Neural progenitor cell (in vitro differentiated cells): Measurements from ENCODE around the gene PRKCA.

ENCODE experiments used
- EZH2phosphoT487 ChIP-seq: fragments of 200-600 bp; sonication (generic); IDR thresholded peaks from 2 replicates; pipeline ENCODE4 v1.6.1; 2017; ENCODE audit warnings: antibody characterized with exemption
- TF ChIP-seq, protein P1 (sequence below): fragments of 200-600 bp; sonication (generic); IDR thresholded peaks from 2 replicates; pipeline ENCODE4 v1.5.1; 2017; ENCODE audit warnings: antibody characterized with exemption, mild to moderate bottlenecking

DNA sequence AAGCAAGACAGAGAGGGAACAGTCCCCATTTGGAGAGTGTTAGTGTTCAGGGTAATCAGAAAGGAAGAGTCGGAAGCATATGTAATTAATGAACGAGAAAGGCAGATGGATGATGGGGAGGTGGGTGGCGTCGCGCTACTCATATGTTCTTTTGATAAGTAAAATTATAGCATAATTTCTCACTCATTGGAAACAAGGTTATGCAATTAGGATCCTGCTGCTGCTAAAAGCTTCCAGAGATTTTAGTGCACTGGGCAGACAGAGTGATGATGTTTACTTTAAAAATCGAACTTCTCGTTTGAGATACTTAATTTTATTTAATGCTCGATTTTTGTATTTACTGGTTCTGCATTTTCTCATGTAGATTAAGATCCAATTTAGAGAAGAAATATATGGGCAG is 96.2 kb downstream of the PRKCA start:
- TF ChIP-seq, protein P1, sequence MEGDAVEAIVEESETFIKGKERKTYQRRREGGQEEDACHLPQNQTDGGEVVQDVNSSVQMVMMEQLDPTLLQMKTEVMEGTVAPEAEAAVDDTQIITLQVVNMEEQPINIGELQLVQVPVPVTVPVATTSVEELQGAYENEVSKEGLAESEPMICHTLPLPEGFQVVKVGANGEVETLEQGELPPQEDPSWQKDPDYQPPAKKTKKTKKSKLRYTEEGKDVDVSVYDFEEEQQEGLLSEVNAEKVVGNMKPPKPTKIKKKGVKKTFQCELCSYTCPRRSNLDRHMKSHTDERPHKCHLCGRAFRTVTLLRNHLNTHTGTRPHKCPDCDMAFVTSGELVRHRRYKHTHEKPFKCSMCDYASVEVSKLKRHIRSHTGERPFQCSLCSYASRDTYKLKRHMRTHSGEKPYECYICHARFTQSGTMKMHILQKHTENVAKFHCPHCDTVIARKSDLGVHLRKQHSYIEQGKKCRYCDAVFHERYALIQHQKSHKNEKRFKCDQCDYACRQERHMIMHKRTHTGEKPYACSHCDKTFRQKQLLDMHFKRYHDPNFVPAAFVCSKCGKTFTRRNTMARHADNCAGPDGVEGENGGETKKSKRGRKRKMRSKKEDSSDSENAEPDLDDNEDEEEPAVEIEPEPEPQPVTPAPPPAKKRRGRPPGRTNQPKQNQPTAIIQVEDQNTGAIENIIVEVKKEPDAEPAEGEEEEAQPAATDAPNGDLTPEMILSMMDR, result no peak
- TF ChIP-seq EZH2phosphoT487, result no peak
